GM12892 (cell line): Measurements from ENCODE around the gene HPN.
"Not testable (repeated sequence)": the region's sequence is repeated elsewhere in the genome, so short reads cannot be mapped to it uniquely, and the experiment has no call there.

Experiments
- POLR2A ChIP-seq: IDR thresholded peaks from 2 replicates; pipeline ENCODE4 v1.6.1; 2011; ENCODE audit warnings: low read depth, low read length, control low read depth
- POLR2AphosphoS5 ChIP-seq: IDR thresholded peaks from 2 replicates; pipeline ENCODE4 v1.6.1; 2011; ENCODE audit warnings: low read depth, low read length, control low read depth
- TAF1 ChIP-seq: IDR thresholded peaks from 2 replicates; pipeline ENCODE4 v1.6.1; 2011; ENCODE audit warnings: low read depth, mild to moderate bottlenecking, control low read depth, low read length, borderline replicate concordance

GRCh38 chr19:35028600-35028885, 13.0 kb upstream of the HPN start:
- not testable (repeated sequence) for TF ChIP-seq POLR2A, POLR2AphosphoS5, TAF1
